KOPT-K1 (cell line): Measurements from ENCODE around the gene LEP.

Experiments
- H3K27ac ChIP-seq: fragments of 200-600 bp; sonication (generic); 2 replicates; pipeline ENCODE4 v1.5.1; 2016; ENCODE audit warnings: antibody characterized with exemption, mild to moderate bottlenecking, low read depth, low read length; ENCODE audit not compliant: poor library complexity, severe bottlenecking
- H3K36me3 ChIP-seq: fragments of 200-600 bp; sonication (generic); 2 replicates; pipeline ENCODE4 v1.5.1; 2017; ENCODE audit warnings: antibody characterized with exemption, mild to moderate bottlenecking, low read length, moderate library complexity; ENCODE audit not compliant: insufficient read depth
- H3K9me3 ChIP-seq: fragments of 200-600 bp; sonication (generic); 2 replicates; pipeline ENCODE4 v1.5.1; 2017; ENCODE audit warnings: antibody characterized with exemption, low read length, mild to moderate bottlenecking; ENCODE audit not compliant: insufficient read depth, poor library complexity, severe bottlenecking

The LEP gene

GRCh38 chr7:128206747-128207500 is 34.2 kb upstream of the LEP start:
- Histone ChIP-seq H3K36me3 (no peaks in the 10 kb centered on the region), H3K9me3 (no peaks in the 10 kb centered on the region), H3K27ac (no peak overlapping the region)

DNA sequence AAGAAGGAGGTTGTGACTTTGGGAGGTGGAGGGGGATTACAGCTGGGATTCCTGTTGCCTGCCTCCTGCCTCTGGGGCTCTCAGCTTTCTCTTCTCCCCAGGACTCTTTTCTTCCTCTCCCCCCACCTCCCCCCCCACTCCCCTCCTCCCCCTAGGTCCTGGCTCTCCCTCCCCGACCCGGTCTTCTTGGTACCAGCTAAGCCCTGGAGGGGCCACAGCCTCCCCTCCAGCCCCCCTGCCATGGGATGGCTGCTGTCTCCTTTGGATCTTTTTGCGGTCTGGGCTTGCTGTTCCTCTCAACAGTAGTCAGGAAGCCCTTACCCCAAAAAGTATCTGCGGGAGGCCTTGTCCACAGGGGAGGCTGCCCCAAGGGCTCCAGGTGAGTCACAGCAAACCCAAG is 33.5 kb upstream of the LEP start:
- Histone ChIP-seq H3K9me3 (no peaks in the 10 kb centered on the region), H3K27ac (no peak overlapping the region), H3K36me3 (no peaks in the 10 kb centered on the region)

DNA sequence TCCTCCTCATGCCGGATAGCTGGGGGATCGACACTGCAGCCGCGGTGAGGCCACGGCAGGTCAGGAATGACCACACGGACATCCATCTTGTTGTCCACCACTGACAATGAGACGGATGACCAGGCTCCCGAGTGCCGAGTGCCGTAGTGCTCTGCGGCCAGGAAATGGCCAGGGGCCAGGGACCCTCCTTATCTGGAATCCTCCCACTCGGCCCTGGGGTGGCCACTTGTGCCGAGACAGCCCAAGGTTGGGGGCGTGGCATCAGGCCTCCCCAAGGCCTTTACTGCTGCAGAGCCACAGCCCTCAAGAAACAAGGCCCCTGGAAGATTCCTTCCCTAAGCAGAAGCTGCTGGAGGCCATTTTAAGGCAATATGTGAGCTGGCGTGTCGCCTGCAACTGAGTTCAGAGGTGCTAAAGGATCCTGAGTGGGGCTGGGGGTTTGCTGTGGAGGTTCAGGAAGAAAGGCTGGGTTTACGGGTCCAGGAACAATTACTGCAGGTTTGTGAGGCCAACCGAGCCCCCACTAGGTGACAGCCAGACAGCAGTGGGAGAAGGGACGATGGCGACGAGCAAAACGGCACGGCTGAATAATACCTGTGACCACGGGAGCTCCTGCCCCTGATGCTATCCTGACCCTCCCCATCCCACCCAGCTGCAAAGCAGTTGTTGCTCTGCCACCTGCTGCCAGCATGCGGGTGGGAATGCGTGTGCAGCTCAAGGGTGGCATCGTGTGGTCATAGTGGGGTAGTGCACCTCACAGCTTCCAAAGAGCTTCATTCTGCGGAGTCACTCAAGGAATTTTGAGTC is 31.6 kb upstream of the LEP start:
- no peak overlapping the region for H3K27ac ChIP-seq
- no peaks in the 10 kb centered on the region for H3K9me3 ChIP-seq
- H3K36me3 ChIP-seq: no peaks in the 10 kb centered on the region

- H3K9me3 ChIP-seq: no peaks in the 10 kb centered on the region
- no peaks in the 10 kb centered on the region for H3K36me3 ChIP-seq
- no peak overlapping the region for H3K27ac ChIP-seq
Measured at GRCh38 chr7:128210036-128210347, 31.1 kb upstream of the LEP start.

DNA sequence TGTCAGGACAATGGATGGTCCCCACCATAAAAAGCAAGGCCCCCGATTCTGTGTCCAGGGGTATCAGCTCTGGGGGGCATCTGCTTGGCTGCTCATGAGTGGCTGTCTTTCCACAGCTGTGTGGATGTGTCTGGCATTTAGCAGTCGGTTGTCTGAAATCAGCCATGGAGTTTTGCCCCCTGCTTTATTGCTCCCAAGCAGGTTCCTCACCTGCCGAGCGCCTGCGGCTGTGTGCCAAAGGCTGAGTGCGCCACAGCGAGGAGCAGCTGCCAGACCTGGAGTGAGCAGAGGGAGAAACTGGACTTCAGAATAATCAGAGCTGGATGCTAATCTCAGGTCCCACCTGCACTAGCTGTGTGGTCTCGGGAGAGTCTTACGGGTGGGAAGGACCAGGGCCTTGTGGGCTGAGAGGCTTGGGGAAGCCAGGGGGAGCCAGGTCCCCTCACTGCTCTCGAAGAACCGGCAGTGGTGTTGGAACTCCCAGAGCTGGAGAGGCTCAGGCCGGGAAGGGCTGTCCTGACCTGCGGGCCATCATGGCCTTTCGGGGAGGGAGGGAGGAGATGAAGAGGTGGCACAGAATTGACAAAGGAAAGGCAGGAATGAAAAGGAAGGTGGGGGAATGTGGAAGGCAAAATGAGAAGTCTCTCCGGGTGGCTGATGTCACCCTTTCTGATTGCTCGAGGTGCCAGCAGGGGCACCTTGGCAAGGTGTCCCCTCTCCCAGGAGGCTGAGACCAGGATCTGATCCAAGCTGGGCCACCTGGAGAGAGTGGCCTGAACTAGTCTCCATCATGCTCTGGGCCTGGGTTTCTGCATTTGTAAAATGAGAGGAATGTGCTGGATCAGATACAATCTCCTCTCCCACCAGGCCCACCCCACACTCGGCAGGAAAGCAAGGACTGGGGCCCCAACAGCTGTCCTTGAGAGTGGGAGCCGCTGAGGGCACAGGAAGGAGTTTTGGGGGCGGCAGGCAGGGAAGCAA is 30.2 kb upstream of the LEP start:
- no peaks in the 10 kb centered on the region for H3K36me3 ChIP-seq
- H3K9me3 ChIP-seq: no peaks in the 10 kb centered on the region
- H3K27ac ChIP-seq: no peak overlapping the region

DNA sequence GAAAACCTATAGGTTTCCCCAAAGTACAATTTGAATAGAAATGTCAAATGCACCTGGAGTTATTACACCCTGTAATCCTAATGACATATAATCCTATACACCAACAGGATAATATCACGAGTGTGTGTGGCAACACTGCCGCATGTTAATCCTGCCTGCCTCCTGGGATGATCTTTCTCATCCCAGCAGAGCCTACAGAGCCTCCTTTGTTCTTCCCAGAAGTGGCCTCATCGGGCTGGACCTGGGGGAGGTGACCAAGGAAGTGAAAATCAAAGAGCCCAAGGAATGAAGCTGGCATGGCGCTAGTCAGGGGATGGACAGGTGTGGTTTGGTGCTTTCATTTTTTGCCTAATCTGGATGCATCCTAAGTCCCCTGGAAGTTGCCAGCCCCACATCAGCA is 29.5 kb upstream of the LEP start:
- Histone ChIP-seq H3K9me3 (no peaks in the 10 kb centered on the region), H3K27ac (no peak overlapping the region), H3K36me3 (no peaks in the 10 kb centered on the region)

- H3K27ac ChIP-seq: no peak overlapping the region
- H3K36me3 ChIP-seq: no peaks in the 10 kb centered on the region
- H3K9me3 ChIP-seq: no peaks in the 10 kb centered on the region
Measured at GRCh38 chr7:128214463-128214862, 26.6 kb upstream of the LEP start.

DNA sequence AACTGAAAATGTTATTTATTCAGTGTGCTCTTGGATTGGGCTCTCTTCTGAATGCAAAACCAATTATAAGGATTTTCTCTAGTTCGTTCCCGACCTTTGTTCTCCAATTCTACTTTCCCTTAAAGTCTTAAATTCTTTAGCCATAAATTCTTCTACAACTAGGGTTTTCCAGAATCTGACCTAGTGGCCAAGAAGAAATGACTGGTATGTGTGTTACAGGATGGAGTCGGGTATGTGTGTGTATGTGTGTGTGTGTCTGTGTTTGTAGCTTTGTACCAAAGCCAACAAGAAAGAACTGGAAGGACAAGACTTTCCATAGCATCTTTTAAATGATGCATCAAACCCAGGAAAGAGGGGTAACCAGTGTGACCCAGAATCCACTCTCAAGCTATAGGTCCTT is 25.8 kb upstream of the LEP start:
- Histone ChIP-seq H3K27ac (no peak overlapping the region), H3K9me3 (no peaks in the 10 kb centered on the region), H3K36me3 (no peaks in the 10 kb centered on the region)

DNA sequence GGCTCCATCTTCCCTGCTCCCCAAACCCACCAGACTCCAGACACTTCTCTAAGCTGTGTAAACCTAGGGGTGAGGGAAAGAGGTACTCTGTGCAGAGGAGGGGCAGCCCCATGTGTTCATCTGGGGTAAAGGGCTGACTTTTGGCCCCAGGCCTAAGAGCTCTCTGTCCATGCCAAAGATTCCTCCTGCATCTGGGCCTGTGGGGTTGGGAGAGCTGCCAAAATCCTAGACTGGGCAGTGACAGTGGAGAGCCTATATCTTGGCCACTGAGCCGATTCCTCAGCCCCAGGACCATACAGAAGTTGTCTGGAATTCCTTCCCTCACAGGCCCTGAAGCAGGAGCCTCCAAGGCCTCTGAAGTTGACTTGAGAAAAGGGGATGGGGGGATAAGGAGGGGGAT is 25.3 kb upstream of the LEP start:
- no peaks in the 10 kb centered on the region for H3K36me3 ChIP-seq
- H3K27ac ChIP-seq: no peak overlapping the region
- H3K9me3 ChIP-seq: no peaks in the 10 kb centered on the region

DNA sequence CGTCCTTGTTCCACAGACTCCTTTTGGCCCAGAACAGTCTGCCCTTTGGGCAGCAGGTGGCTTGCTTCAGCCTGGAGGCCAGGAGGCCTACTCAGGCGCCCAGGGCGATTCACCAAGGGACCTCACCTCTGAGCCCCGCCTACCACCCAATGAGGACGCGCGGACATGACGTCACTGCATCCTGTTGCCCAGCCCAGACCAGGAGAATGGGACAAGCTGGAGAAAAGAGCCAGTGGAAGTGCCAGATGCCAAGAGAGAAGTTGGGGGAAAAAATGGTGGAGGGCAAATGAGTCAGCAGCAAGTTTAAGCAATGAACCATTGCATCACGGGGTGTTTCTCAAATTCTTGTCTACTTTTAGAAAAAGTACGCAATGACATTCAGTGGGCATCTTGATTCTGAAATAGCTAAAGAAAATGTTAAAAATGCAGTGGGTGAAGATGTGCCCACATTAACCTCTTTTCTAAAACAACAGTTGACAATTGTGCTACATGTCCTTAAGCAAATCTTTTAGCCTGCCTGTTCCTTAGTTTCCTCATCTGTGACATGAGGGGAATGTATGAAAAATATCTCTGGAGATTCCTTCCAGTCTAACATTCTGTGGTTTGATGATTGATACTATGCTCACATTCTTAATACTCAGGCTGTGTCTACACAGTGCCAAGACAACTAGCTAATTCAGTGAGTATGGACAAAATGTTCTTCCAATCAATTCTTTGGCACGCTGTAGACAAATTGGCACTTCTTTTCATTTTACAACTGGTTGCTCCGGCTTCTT is 23.9 kb upstream of the LEP start:
- Histone ChIP-seq H3K9me3 (no peaks in the 10 kb centered on the region), H3K36me3 (no peaks in the 10 kb centered on the region), H3K27ac (no peak overlapping the region)

- no peak overlapping the region for H3K27ac ChIP-seq
- H3K36me3 ChIP-seq: no peaks in the 10 kb centered on the region
- H3K9me3 ChIP-seq: no peaks in the 10 kb centered on the region
Measured at GRCh38 chr7:128217967-128218652, 23.0 kb upstream of the LEP start.

DNA sequence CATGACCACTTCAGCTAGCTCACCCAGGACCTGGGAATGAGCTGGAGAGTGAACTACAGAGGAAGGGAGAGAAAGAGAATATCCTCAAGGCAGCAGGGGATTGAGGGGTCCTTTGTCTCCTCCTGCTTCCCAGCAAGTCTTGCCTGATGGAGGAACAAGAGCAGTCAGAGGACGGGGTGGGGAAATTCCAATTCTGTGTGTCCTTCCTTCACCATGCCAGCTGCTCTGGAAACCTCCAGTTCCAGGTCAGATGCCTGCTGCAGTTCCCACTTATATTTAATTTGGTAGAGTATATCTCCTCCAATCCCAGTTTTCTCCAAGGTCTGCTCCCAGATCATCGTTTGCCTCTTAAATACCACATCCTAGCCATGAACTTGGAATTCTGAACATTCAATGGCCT is 21.4 kb upstream of the LEP start:
- Histone ChIP-seq H3K27ac (no peak overlapping the region), H3K9me3 (no peaks in the 10 kb centered on the region), H3K36me3 (no peaks in the 10 kb centered on the region)

DNA sequence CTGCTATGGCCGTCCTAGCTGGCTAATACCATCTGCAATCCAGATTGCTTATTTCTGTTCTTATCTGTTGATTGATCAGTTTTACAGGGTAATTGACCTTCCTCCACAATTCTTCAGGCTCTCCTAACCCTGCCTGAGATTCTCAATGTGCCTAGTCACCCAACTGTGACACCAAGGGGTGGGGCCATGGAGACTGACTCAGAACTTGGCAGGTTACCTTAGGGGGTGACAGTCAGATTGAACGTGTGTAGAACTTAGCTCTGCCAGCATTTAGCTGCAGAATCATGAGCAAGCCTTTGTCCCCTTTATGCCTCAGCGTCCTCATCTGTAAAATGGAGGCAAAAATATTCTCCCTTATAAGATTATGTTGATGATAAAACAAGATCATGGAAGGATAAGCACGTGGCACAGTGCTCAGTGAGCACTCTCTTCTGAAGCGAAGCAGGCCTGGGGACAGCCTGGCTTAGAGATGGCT is 19.1 kb upstream of the LEP start:
- no peaks in the 10 kb centered on the region for H3K9me3 ChIP-seq
- no peaks in the 10 kb centered on the region for H3K36me3 ChIP-seq
- H3K27ac ChIP-seq: no peak overlapping the region
